HG03280 (cell line): ENCODE measurements around the gene FKBP3.
"Not testable (repeated sequence)": the region's sequence is repeated elsewhere in the genome, so short reads cannot be mapped to it uniquely, and the experiment has no call there.

Experiments used
- ATAC-seq: cut with Tn5 transposase; IDR thresholded peaks from one replicate; pipeline ENCODE4 v1.9.1; 2021; ENCODE audit warnings: mild to moderate bottlenecking, moderate library complexity; ENCODE audit not compliant: unreplicated experiment

FKBP3 gene

GRCh38 chr14:45134051-45134958 lies at the start of gene FKBP3:
FKBP3 (minus strand) TSS chr14:45134481; CDS start chr14:45134456, 25 bp downstream.
- peak; percentile 90 for ATAC-seq

GRCh38 chr14:45181806-45182205 lies 47.5 kb upstream of the FKBP3 start:
- ATAC-seq = no peak

- ATAC-seq = no peak
Observed at GRCh38 chr14:45181329-45181728, 47.0 kb upstream of the FKBP3 start.

GRCh38 chr14:45177076-45177475 lies 42.8 kb upstream of the FKBP3 start:
- no peak for ATAC-seq

- no peak for ATAC-seq
Observed at GRCh38 chr14:45169906-45170305, 35.6 kb upstream of the FKBP3 start.

DNA sequence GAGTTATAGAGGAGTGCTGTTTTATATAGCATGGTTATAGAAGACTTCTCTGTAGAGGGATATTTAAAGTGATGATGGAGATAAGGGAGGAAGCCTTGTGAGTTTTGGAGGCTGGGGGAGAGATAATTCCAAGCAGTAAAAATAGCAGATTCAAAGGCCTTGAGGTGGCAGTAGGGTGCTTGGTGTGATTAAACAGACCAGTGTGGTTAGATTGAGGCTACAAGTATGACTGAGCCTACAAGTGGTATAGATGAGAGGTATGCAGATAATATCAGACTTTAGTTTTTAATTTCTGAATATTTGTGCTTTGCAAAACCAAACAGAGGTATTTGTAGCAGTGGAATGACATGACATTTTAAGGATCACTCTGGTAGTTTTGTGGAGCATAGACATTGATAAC lies 21.8 kb upstream of the FKBP3 start:
- ATAC-seq = no peak

GRCh38 chr14:45150386-45150890 lies 16.2 kb upstream of the FKBP3 start:
- ATAC-seq = no peak

GRCh38 chr14:45149602-45150001 lies 15.3 kb upstream of the FKBP3 start:
- ATAC-seq = no peak

DNA sequence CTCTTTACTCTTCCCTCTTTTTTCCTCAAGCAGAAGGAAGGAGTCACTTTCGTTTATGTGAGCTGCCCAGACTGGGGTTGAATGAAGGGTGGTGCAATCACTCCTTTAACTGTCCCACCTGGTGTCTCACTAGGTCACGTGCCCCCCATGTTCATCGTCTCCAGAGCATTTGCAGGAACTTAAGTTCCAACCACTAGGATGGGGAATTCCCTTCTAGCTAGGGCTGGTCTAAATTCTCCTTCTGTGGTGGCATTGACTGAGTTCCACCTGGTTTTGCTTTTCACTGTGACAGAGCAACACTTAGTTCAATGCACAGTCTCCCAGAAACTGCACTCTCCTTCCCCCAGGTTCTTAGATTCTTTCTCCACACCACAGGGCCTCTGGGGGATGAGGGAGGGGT lies 10.9 kb upstream of the FKBP3 start:
- ATAC-seq = no peak

DNA sequence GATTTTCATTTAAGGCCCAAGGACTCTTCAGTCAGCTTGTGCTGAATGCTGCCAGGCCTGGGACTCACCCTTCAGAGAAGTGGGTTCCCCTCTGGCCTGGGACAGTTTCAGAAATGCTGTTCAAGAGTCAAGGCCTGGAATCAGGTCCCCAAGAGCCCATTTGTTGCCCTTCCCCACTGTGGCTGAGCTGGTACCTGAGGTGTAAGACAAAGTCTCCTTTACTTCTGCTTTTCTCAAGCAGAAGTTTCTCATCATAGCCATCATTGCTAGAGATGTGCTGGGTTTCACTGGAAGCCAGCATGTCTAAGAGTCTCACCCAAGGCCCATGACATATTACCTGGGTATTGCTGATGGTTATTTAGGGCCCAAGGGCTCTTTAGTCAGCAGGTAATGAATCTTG lies 10.4 kb upstream of the FKBP3 start:
- ATAC-seq = no peak

- not testable (repeated sequence) for ATAC-seq
Observed at GRCh38 chr14:45142083-45142482, 7.8 kb upstream of the FKBP3 start.

- no peak for ATAC-seq
Observed at GRCh38 chr14:45140661-45141187, 6.4 kb upstream of the FKBP3 start.

- ATAC-seq = no peak
Observed at GRCh38 chr14:45136399-45136798, 2.1 kb upstream of the FKBP3 start.

DNA sequence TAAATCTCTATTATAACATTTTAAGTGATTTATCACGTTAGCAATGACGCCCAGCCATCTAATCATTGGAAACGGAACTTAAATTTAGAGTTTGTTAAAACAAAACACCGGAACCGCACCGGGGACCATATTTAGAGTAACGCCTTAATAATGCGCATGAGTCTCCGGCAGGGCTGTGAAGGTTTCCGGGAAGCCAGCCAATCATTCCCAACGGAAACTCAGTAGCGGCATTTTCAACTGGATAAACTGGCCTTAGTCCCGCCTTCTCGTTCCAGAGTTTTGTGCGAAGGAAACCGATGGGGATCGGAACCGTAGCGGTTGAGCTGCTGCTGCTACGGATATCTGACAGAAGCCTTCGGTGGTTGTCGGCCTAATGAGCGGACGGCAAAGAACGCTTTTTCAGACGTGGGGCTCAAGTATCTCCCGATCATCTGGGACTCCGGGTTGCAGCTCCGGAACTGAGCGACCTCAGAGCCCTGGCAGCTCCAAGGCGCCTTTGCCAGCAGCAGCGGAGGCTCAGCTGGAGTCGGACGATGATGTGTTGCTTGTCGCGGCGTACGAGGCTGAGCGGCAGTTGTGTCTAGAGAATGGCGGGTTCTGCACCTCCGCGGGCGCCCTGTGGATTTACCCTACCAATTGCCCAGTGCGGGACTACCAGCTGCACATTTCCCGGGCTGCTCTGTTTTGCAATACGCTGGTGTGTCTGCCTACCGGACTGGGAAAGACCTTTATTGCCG lies 1.5 kb upstream of the FKBP3 start, which contains the start of gene FANCM:
FANCM (plus strand) TSS at position 272 of the 737 bp plus-strand sequence; CDS start at position 374, 102 bp downstream.
- ATAC-seq = peak; percentile 40

GRCh38 chr14:45135156-45135555 lies 875 bp upstream of the FKBP3 start:
- no peak for ATAC-seq

GRCh38 chr14:45133683-45134050 lies 614 bp downstream of the FKBP3 start:
- no peak for ATAC-seq

- ATAC-seq = no peak
Observed at GRCh38 chr14:45128963-45129629, 5.2 kb downstream of the FKBP3 start.

GRCh38 chr14:45125754-45126153 lies 8.5 kb downstream of the FKBP3 start:
- no peak for ATAC-seq

DNA sequence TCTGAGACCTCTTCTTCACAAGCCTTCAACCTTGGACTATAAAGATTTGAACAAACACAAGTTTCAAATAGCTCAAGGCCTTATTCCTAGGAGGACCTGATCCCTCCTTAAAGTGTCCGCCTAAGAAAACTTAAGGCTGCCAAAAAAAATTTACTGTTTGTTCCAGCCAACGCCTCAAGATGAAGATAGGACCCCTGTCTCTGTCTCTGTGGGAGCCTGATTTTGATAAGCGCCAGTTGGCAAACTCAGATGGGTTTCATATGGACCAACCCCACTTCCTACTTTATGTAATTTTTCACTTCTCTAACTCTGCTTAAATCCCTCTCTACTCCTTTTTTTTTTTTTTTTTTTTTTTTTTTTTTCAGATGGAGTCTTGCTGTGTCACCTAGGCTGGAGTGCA lies 11.0 kb downstream of the FKBP3 start:
- no peak for ATAC-seq

DNA sequence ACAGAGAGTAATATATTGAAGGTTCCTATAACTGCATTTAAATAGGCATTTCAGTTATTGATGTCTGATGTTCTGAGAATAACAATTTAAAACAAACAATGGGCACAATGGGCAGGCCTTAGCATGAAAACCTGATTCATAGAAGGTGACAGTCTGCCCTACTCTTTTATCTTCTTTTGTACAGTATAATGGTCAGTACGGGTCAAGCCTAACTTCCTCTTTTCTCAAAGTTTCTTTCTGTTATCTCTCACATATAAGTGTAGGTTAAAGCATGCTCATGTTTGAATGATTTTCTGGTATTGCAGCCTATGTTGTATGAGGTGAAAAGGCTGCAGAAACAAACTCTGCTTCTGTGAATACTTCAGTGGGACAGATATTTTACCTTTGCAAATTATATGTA lies 14.2 kb downstream of the FKBP3 start:
- ATAC-seq = no peak

DNA sequence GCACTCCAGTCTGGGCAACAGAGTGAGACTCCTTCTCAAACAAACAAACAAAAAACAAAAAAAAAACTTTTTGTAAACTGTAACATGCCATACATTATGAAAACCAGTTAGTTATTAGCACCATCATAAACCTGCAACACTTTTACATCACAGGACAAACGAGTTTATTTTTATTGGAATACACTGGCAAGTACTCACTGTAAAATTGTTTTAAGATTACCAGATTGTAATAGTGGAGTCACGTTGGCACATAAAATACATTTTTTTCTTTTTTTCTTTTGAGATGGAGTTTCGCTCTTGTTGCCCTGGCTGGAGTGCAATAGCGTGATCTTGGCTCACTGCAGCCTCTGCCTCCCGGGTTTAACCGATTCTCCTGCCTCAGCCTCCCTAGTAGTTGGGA lies 15.7 kb downstream of the FKBP3 start:
- no peak for ATAC-seq
